ENCODE results near the gene IDUA.
"Not testable (repeated sequence)": the region's sequence is repeated elsewhere in the genome, so short reads cannot be mapped to it uniquely, and the experiment has no call there.

Gene IDUA

GRCh38 chr4:967113-968104, 19.4 kb upstream of the IDUA start:
- no peak for DNase-seq

DNA sequence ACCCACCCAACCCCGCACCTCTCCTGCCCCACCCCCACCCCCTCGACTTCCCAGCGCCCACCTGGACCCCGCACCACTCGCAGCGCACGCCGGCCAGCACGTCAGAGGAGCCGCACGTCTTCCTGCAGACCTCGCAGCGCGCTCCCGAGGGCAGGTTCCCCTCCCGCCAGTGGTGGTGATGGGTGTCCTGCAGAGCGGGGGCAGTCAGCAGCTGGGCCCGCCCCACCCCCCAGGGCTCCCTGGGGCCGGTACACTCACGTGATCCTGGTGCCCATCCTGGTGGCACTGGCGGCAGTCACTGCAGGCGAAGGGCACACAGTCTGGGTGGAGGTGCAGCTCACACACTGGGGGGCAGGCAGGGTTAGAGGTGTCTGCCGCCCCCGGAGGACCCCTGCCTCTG, 18.6 kb upstream of the IDUA start:
- no peak for DNase-seq

DNA sequence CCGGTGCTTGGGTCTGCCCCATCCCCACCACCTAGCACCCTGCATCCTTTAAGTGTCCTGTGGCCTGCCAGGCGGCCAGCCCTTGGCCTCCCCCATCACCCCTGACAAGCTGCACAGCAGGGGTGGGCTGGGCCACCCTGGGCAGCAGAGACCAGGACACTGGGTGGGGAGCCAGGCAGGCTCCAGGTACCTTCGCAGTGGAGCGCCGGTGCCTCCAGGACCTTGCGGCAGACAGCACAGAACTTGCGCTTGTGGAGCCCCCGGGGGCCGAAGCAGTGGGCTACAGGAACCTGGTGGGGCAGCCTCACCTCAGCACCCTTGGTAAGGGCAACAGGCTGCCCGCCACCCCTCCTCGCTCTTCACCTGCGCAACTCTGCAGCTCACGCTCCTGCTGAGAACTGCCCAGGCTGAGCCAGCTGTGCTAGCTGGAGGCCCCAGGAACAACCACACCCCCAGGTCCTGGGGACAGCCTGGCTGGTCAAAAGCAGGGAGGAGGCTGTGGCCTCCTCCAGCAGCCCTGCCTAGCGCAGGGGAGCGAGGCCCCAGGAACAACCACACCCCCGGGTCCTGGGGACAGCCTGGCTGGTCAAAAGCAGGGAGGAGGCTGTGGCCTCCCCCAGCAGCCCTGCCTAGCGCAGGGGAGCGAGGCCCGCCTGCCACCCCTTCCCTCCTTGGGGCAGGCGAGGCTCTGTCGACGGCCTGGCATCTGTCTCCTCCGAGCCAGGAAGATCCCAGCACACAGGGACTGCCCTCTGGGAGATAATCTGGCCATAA, 18.0 kb upstream of the IDUA start:
- DNase-seq = no peak

GRCh38 chr4:970046-970745, 16.6 kb upstream of the IDUA start:
- DNase-seq = no peak

DNA sequence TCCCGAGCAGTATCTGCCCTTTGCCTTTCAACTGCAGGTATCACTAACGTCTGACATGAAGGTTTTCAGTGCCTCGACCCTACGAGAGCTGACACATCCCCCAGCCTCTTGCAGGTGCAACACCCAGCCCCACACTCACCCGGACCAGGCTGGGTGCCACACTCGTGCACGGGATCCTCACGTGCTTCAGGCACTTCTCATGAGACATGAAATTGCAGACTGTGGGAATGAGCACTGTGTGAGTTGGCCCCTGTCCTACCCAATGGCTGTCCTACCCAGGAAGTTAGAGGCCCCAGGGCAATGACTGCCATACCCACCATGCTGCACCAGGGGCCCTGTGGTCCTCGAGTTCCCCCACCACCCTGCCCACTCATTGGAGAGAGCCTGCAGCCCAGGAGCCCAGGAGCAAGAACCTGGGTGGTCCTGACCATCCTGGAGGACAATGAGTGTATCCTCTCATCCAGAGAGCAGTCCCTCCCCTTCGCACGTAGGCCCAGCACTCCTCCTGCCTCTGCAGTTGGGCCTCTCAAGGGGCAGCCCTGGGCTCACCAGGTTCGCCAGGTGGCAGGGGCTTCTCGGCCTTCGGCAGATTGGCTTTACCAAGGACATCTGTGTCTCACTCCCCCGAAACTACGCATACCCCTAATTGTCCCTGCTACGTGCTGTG, 15.9 kb upstream of the IDUA start:
- DNase-seq = no peak

GRCh38 chr4:971666-972500, 15.0 kb upstream of the IDUA start:
- DNase-seq = no peak

GRCh38 chr4:972651-973424, 14.0 kb upstream of the IDUA start:
- DNase-seq = no peak

- DNase-seq = peak; percentile 53 to 80
Observed at GRCh38 chr4:973431-974397, 13.1 kb upstream of the IDUA start, which contains the start of gene DGKQ. Gene DGKQ (minus strand): TSS chr4:973569. CDS start chr4:973482, 87 bp downstream.

- DNase-seq = no peak
Observed at GRCh38 chr4:974668-975067, 12.2 kb upstream of the IDUA start.

DNA sequence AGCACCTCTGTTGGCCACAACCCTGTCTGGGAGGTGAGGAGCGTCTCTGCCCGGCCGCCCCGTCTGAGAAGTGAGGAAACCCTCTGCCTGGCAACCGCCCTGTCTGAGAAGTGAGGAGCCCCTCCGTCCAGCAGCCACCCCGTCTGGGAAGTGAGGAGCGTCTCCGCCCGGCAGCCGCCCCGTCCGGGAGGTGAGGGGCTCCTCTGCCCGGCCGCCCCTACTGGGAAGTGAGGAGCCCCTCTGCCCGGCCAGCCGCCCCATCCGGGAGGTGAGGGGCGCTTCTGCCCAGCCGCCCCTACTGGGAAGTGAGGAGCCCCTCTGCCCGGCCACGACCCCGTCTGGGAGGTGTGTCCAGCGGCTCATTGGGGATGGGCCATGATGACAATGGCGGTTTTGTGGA, 10.8 kb upstream of the IDUA start:
- DNase-seq = not testable (repeated sequence)

- no peak for DNase-seq
Observed at GRCh38 chr4:978957-979701, 7.7 kb upstream of the IDUA start.

GRCh38 chr4:982291-982690, 4.6 kb upstream of the IDUA start:
- no peak for DNase-seq

DNA sequence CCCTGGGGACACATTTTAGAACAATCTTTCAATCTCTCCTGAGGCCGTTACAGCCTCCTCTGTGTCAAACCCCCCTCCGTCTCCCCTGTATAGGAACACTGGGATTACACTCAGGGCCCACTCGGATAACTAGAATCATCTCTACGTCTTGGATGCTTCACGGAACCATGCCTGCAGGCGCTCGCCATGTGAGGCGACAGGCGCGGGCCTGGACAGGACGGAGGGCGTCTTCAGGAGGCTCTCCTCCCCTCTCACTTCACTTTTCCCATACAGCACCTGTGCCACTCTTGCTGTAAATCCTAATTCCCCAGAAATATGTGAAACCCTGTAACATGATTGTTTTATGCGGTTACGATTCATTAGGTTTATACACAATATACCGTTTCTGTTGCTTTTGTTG, 4.0 kb upstream of the IDUA start:
- no peak for DNase-seq

DNA sequence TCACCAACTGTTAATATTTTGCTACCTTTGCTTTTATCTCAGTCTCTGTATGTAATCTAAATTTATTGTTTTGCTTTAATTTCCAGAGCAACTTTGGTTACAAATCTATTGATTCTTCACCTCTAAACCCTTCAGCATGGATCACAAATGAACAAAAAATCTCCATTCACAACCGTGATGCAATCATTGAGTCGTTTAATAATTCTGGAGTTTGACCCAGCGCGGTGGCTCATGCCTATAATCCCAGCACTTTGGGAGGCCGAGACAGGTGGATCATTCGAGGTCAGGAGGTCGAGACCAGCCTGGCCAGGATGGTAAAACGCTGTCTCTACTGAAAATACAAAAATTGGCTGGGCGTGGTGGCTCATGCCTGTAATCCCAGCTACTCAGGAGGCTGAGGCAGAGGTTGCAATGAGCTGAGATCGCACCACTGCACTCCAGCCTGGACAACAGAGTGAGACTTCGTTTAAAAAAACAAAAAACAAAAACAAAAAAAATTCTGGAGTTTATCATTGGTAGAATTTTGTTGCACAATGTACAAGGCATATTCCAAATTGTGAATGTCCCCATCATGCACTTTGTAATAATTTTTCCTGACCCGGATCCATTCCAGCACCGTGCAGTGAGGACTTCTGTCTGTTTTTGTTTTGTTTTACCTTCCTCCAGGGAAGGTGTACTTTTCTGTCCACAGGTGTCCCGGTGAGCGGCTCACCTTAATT, 2.3 kb upstream of the IDUA start:
- DNase-seq = no peak

- no peak for DNase-seq
Observed at GRCh38 chr4:985123-985830, 1.6 kb upstream of the IDUA start.

GRCh38 chr4:986428-986878, 391 bp upstream of the IDUA start:
- no peak for DNase-seq
